Activated naive CD4-positive, alpha-beta T cell treated with anti-CD3 and anti-CD28 coated beads, Interleukin-2, amount 50 U/mL, for 24 hours (primary cell): ENCODE measurements around the gene HLCS.

ENCODE experiments used
- H3K27ac Mint-ChIP-seq: one replicate; pipeline ENCODE4 v1.8.0; 2021; ENCODE audit warnings: mild to moderate bottlenecking, mixed read lengths
- H3K27me3 Mint-ChIP-seq: one replicate; pipeline ENCODE4 v1.8.0; 2021; ENCODE audit warnings: mixed read lengths
- H3K36me3 Mint-ChIP-seq: one replicate; pipeline ENCODE4 v1.8.0; 2021; ENCODE audit warnings: mixed read lengths
- H3K4me1 Mint-ChIP-seq: one replicate; pipeline ENCODE4 v1.8.0; 2021; ENCODE audit warnings: mixed read lengths
- H3K4me3 Mint-ChIP-seq: one replicate; pipeline ENCODE4 v1.8.0; 2021; ENCODE audit warnings: mild to moderate bottlenecking, mixed read lengths
- H3K9me3 Mint-ChIP-seq: one replicate; pipeline ENCODE4 v1.8.0; 2021; ENCODE audit warnings: mixed read lengths

HLCS gene

DNA sequence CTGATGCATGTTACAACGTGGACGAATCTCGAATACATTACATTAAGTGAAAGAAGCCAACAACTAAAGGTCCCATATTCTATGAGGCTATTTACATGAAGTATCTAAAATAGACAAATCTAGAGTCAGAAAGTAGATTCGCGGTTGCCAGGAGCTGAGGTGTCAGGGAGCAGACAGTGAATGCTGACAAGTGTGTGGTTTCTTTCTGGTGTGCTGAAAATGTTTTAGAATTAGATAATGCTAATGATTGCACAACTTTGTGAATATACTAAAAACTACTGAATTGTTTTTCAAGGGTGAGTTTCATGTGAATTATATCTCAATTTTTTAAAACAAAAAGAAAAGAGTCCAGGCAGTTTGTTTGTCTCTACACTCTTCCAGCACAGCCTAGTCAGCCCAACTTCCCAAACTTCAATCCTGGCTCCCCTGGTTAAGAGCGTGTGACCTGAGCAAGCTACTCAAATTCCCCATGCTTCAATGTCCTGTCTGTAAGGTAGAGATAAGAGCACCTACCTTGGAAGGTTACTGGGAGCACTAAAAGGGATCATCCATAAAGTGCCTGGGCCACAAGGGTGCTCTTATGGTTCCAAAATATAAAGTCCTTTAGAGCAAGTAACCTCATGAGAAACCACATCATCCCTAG, 20.9 kb downstream of the HLCS start:
- H3K4me3 Mint-ChIP-seq = no peak overlapping the region
- H3K36me3 Mint-ChIP-seq = peaks cover 26% of the 10 kb centered on the region
- no peaks in the 10 kb centered on the region for H3K4me1 Mint-ChIP-seq
- no peak overlapping the region for H3K27ac Mint-ChIP-seq
- no peaks in the 10 kb centered on the region for H3K27me3 Mint-ChIP-seq
- no peaks in the 10 kb centered on the region for H3K9me3 Mint-ChIP-seq

GRCh38 chr21:36936361-36937135, 29.9 kb downstream of the HLCS start:
- H3K27me3 Mint-ChIP-seq = no peaks in the 10 kb centered on the region
- no peaks in the 10 kb centered on the region for H3K9me3 Mint-ChIP-seq
- no peak overlapping the region for H3K4me3 Mint-ChIP-seq
- H3K4me1 Mint-ChIP-seq = no peaks in the 10 kb centered on the region
- no peak overlapping the region for H3K27ac Mint-ChIP-seq
- peaks cover 10% of the 10 kb centered on the region for H3K36me3 Mint-ChIP-seq

DNA sequence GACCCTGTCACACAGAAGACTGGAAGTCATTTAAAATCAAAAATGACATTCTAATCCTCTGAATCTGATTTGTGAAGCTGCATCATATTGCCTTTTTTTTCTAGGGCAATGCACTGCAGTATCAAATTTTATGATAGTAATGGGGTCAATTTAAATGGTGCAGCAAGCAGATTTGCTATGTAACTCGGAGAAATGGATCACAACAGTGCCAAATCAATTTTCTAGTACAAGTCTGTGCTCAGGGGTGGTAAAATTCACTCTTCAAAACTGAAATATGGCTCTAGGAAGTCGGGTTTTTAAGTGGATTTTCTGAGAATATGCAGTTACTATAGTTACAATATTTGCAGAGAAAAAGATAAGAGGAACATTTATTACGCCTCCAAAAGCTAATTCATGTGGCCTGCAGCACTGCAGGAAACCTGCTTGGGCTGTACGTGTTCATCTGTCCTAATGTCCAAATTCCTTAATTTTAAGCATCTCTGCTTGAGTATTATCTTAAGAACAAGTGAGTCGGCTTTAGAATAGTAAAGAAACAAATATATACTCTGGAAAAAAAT, 31.5 kb downstream of the HLCS start:
- Mint-ChIP-seq H3K9me3 (no peaks in the 10 kb centered on the region), H3K4me1 (no peaks in the 10 kb centered on the region), H3K36me3 (peaks cover 13% of the 10 kb centered on the region), H3K27ac (no peak overlapping the region), H3K27me3 (no peaks in the 10 kb centered on the region), H3K4me3 (no peak overlapping the region)

DNA sequence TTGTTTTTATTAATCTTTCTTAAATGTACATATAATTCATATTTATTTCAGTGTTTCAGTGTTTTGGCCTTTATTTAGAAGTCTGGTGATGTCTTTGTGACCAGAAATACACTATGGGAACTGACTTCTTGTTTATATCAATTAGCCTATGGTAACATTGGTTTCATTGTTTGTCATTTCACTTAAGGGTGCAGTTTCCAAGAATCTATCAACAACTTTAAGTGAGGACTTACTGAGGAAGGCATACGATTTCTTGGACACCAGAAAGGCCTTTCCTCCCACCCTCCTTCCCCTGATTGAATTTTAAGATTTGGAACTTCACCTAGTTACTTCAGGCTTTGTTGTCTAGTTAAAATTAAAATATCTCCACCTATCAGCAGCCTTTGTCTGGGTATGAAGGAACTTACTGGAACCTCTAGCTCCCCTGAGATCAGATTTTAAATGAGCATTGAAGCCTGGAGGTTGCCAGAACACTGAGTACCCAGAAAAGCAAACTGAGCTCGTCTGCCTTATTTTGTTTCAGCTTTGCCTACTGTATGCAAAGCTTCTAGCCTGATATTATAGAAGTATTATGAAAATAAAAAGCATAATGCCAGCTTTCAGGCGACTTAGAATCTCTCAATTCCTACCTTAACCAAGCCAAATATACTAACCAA, 34.2 kb downstream of the HLCS start:
- no peak overlapping the region for H3K27ac Mint-ChIP-seq
- no peak overlapping the region for H3K4me3 Mint-ChIP-seq
- H3K27me3 Mint-ChIP-seq = no peaks in the 10 kb centered on the region
- peaks cover 10% of the 10 kb centered on the region for H3K36me3 Mint-ChIP-seq
- no peaks in the 10 kb centered on the region for H3K9me3 Mint-ChIP-seq
- H3K4me1 Mint-ChIP-seq = no peaks in the 10 kb centered on the region

- Mint-ChIP-seq H3K36me3 (peaks cover 7% of the 10 kb centered on the region), H3K27me3 (no peaks in the 10 kb centered on the region), H3K27ac (no peak overlapping the region), H3K4me1 (no peaks in the 10 kb centered on the region), H3K4me3 (no peak overlapping the region), H3K9me3 (no peaks in the 10 kb centered on the region)
Observed at GRCh38 chr21:36929622-36930021, 36.8 kb downstream of the HLCS start.

DNA sequence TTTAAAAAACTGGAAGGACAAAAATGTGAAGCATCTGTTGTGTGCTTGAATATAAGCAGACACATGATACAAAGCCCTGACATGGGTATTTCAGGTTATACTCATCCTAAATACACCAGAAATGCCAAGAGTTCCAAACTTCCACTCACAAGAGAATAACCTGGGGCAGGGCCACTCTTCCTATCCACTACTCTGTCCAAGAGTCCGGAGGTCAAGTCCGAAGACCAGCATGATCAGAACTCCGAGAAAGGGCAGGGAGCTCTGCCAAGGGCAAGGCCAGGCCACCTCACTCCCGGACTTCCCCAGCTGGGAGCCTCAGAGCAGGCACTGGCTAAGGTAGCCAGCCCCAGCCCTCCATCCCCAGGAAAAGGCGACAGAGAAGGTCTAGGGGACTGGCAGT, 37.5 kb downstream of the HLCS start:
- Mint-ChIP-seq H3K4me3 (no peak overlapping the region), H3K36me3 (peaks cover 5% of the 10 kb centered on the region), H3K9me3 (no peaks in the 10 kb centered on the region), H3K4me1 (peaks cover under 1% of the 10 kb centered on the region), H3K27me3 (no peaks in the 10 kb centered on the region), H3K27ac (no peak overlapping the region)

DNA sequence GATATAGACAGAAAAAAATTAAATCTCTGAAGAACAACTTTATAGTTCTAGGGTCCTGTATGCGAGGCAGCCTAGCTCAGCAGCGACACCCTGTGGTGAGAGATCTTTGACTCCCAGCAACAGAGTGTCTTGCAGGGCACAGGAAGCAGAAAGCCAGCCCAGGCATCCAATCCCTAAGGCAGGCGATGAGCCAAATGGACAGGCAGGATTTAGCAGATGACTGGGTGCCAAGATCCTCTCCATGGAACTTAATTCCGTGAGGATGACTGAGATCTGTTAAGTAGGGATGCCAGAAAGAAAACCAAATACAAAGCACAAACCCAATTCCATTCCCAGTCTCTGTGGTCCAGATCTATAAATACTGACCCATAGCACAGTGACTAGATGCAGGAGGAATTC, 38.8 kb downstream of the HLCS start:
- H3K4me1 Mint-ChIP-seq = peaks cover 9% of the 10 kb centered on the region
- no peak overlapping the region for H3K27ac Mint-ChIP-seq
- peaks cover 5% of the 10 kb centered on the region for H3K36me3 Mint-ChIP-seq
- no peak overlapping the region for H3K4me3 Mint-ChIP-seq
- no peaks in the 10 kb centered on the region for H3K27me3 Mint-ChIP-seq
- no peaks in the 10 kb centered on the region for H3K9me3 Mint-ChIP-seq

DNA sequence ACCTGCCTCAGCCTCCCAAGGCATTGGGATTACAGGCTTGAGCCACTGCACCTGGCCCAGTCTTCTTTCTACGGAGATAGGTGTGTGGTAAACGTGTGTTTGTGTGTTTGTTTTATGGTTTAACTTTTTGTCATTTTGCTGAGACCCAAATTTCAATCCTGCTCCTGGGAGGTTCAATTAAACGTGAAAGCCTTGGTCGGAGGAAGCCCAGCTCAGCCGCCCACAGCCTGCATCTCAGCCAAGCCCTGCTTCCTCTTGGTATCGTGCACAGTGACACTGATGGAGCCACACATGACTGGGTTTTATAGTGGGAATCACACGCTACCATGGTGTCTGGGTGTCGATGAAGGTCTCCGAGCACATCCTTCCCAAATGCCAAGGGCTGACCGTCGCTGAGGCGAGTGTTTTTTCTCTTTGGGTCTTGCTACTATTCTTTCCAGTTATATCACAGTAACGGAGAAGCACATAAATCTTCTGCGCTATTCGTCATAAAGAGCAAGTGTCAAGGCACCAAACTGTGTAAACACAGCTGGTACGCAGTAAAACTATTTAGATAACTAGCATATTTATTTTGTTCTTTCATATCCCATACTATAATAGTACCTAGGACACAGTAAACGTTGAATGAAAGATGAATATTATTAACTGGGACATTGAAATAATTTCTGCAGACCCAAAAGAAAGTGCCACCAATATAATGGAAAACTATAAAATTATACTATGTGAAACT, 39.3 kb downstream of the HLCS start:
- H3K27ac Mint-ChIP-seq = no peak overlapping the region
- no peaks in the 10 kb centered on the region for H3K27me3 Mint-ChIP-seq
- H3K4me1 Mint-ChIP-seq = peaks cover 9% of the 10 kb centered on the region
- no peaks in the 10 kb centered on the region for H3K9me3 Mint-ChIP-seq
- no peak overlapping the region for H3K4me3 Mint-ChIP-seq
- H3K36me3 Mint-ChIP-seq = peaks cover 5% of the 10 kb centered on the region

DNA sequence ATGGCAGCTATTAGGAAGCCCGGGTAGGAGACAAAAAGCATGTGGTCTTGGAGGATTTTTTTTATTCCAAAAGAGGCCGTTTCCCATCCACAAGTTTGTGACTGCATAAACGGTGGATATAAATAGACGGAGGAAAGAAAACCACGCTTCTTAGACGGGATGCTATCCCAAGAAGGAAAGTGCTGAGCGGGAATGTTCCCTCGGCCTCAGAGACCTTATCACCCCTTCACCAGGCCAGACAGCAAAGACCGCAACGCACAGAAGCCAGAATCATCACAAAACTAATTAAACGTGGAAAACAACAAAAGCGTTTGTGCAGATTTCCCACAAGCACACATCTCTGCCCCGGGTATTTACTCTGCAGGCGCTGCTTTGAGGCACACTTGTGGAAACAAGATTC, 43.2 kb downstream of the HLCS start:
- no peaks in the 10 kb centered on the region for H3K9me3 Mint-ChIP-seq
- no peak overlapping the region for H3K4me3 Mint-ChIP-seq
- H3K27me3 Mint-ChIP-seq = no peaks in the 10 kb centered on the region
- peaks cover 4% of the 10 kb centered on the region for H3K36me3 Mint-ChIP-seq
- peak overlapping the region; percentile 48 for H3K27ac Mint-ChIP-seq
- peaks cover 9% of the 10 kb centered on the region for H3K4me1 Mint-ChIP-seq

GRCh38 chr21:36922861-36923260, 43.6 kb downstream of the HLCS start:
- H3K4me1 Mint-ChIP-seq = peaks cover 9% of the 10 kb centered on the region
- no peaks in the 10 kb centered on the region for H3K9me3 Mint-ChIP-seq
- no peaks in the 10 kb centered on the region for H3K27me3 Mint-ChIP-seq
- H3K4me3 Mint-ChIP-seq = no peak overlapping the region
- no peak overlapping the region for H3K27ac Mint-ChIP-seq
- peaks cover 4% of the 10 kb centered on the region for H3K36me3 Mint-ChIP-seq

GRCh38 chr21:36918291-36918690, 48.2 kb downstream of the HLCS start:
- peaks cover 3% of the 10 kb centered on the region for H3K36me3 Mint-ChIP-seq
- no peak overlapping the region for H3K27ac Mint-ChIP-seq
- no peaks in the 10 kb centered on the region for H3K9me3 Mint-ChIP-seq
- peaks cover 10% of the 10 kb centered on the region for H3K4me1 Mint-ChIP-seq
- no peaks in the 10 kb centered on the region for H3K27me3 Mint-ChIP-seq
- H3K4me3 Mint-ChIP-seq = no peak overlapping the region

DNA sequence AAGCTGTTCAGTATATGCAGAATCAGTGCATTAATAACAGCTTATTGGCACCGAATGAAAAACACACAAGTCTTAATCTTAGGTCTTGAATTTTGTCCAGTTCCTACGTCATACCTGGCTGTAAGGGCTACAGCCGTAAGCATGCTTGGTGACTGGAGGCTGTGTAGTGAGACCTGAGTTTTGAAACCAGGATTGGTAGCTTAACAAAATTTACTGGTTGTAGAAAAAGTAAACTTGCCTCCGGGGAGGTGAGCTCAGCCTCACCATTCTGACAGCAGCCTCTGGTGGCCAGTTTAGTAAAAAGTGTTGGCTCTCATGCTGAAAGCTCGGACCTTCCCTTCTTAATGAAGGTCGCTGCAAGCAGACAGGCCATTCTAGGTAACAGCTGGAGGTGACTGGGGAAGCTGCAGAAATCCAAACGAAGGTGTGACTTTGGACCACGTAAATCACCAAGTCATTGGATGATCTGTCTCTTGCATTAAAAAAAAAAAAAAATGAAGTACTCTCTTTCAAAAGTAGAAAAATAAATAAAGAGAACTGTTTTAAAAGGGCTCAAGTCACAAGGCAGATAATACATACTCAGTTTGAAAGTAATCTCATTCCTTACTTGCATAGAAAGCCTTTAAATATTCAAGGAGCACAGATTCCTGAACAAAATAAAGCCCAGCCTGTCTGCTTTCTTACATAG, 48.9 kb downstream of the HLCS start:
- Mint-ChIP-seq H3K9me3 (no peaks in the 10 kb centered on the region), H3K4me3 (no peak overlapping the region)

GRCh38 chr21:36916718-36917117, 49.8 kb downstream of the HLCS start:
- H3K27me3 Mint-ChIP-seq = no peaks in the 10 kb centered on the region
- H3K36me3 Mint-ChIP-seq = peaks cover 3% of the 10 kb centered on the region
- no peak overlapping the region for H3K4me3 Mint-ChIP-seq
- no peak overlapping the region for H3K27ac Mint-ChIP-seq
- H3K4me1 Mint-ChIP-seq = peaks cover 8% of the 10 kb centered on the region
- H3K9me3 Mint-ChIP-seq = no peaks in the 10 kb centered on the region

More for the DNA sequence above, 48.9 kb downstream of the HLCS start:
- Mint-ChIP-seq H3K27me3 (no peaks in the 10 kb centered on the region), H3K27ac (no peak overlapping the region), H3K4me1 (peaks cover 8% of the 10 kb centered on the region), H3K36me3 (peaks cover 3% of the 10 kb centered on the region)

- Mint-ChIP-seq H3K4me3 (no peak overlapping the region), H3K36me3 (peaks cover 2% of the 10 kb centered on the region), H3K9me3 (no peaks in the 10 kb centered on the region), H3K27ac (no peak overlapping the region), H3K27me3 (no peaks in the 10 kb centered on the region), H3K4me1 (peaks cover 8% of the 10 kb centered on the region)
Observed at GRCh38 chr21:36915696-36916245, 50.7 kb downstream of the HLCS start.
